K562 (cell line): ENCODE measurements around the gene WDR54. TPM values are rescaled to one million over a fixed set of nuclear protein-coding genes. Genes with fewer than 3 reads are reported as not detected.

Experiments used
- ARID1B ChIP-seq: fragments of 450-650 bp; IDR thresholded peaks from 2 replicates; pipeline ENCODE4 v1.6.1; 2016; ENCODE audit warnings: antibody characterized with exemption, mild to moderate bottlenecking, inconsistent platforms
- BACH1 ChIP-seq: fragments of 200-800 bp; sonication (Bioruptor generic); IDR thresholded peaks from 2 replicates; pipeline ENCODE4 v1.6.1; 2016; ENCODE audit warnings: missing genetic modification characterization, missing compliant biosample characterization
- CSDE1 ChIP-seq, 2 experiments: fragments of 450-650 bp; IDR thresholded peaks; 2 replicates each; pipeline ENCODE4 v1.6.1; 2016; ENCODE audit warnings: mild to moderate bottlenecking in 1 of 2
- DIDO1 ChIP-seq: fragments of 450-650 bp; IDR thresholded peaks from 2 replicates; pipeline ENCODE4 v1.6.1; 2016; ENCODE audit warnings: low read depth, missing biosample characterization, missing genetic modification characterization
- E2F8 ChIP-seq: fragments of 450-650 bp; IDR thresholded peaks from 2 replicates; pipeline ENCODE4 v1.7.1; 2018; ENCODE audit warnings: mild to moderate bottlenecking, low read depth; ENCODE audit not compliant: partially characterized antibody
- HDAC6 ChIP-seq: IDR thresholded peaks from 2 replicates; pipeline ENCODE4 v1.6.1; 2012; ENCODE audit warnings: low read depth, mild to moderate bottlenecking, control low read depth, inconsistent platforms, low read length, moderate library complexity
- HES1 ChIP-seq: fragments of 450-650 bp; IDR thresholded peaks from 2 replicates; pipeline ENCODE4 v1.6.1; 2016; ENCODE audit warnings: low read depth, mild to moderate bottlenecking, moderate library complexity
- HNRNPH1 ChIP-seq: fragments of 200-400 bp; formaldehyde crosslinking; optimal IDR thresholded peaks from 2 replicates; pipeline ENCODE3; 2017; ENCODE audit warnings: low read depth, mild to moderate bottlenecking, low read length, moderate library complexity
- IRF9 ChIP-seq: fragments of 450-650 bp; IDR thresholded peaks from 2 replicates; pipeline ENCODE4 v1.6.1; 2016; ENCODE audit warnings: missing biosample characterization, missing genetic modification characterization
- KAT8 ChIP-seq: fragments of 450-650 bp; IDR thresholded peaks from 2 replicates; pipeline ENCODE4 v1.6.1; 2016; ENCODE audit warnings: low read depth, mild to moderate bottlenecking
- MAFG ChIP-seq: fragments of 450-650 bp; conservative IDR thresholded peaks from 2 replicates; pipeline ENCODE4 v1.6.1; 2016; ENCODE audit warnings: missing genetic modification characterization, missing compliant biosample characterization
- MEIS2 ChIP-seq: fragments of 450-650 bp; IDR thresholded peaks from 2 replicates; pipeline ENCODE4 v1.6.1; 2014; ENCODE audit warnings: mild to moderate bottlenecking; ENCODE audit not compliant: partially characterized antibody
- NFIX ChIP-seq: fragments of 250-450 bp; sonication (Bioruptor Pico); IDR thresholded peaks from 2 replicates; pipeline ENCODE4 v1.4.0; 2020; ENCODE audit warnings: low read depth, mild to moderate bottlenecking, moderate library complexity
- OTX1 ChIP-seq: fragments of 450-650 bp; formaldehyde crosslinking; IDR thresholded peaks from 2 replicates; pipeline ENCODE4 v1.4.0; 2022; ENCODE audit warnings: mild to moderate bottlenecking
- POLR3A ChIP-seq: IDR thresholded peaks from 2 replicates; pipeline ENCODE4 v1.6.1; 2011; ENCODE audit warnings: borderline replicate concordance, mild to moderate bottlenecking, moderate library complexity; ENCODE audit not compliant: insufficient read length, insufficient read depth; ENCODE audit errors: extremely low read depth
- PTTG1 ChIP-seq: fragments of 450-650 bp; IDR thresholded peaks from 2 replicates; pipeline ENCODE4 v1.6.1; 2016; ENCODE audit warnings: low read depth, mild to moderate bottlenecking, missing genetic modification characterization, missing compliant biosample characterization
- RBM14 ChIP-seq: fragments of 200-400 bp; formaldehyde crosslinking; IDR thresholded peaks from 2 replicates; pipeline ENCODE4 v1.6.1; 2018; ENCODE audit warnings: low read depth, mild to moderate bottlenecking, low read length, moderate library complexity, borderline replicate concordance; ENCODE audit not compliant: insufficient read depth
- SLC30A9 ChIP-seq: fragments of 250-450 bp; sonication (Bioruptor Pico); IDR thresholded peaks from 2 replicates; pipeline ENCODE4 v1.8.0; 2022; ENCODE audit warnings: mild to moderate bottlenecking, moderate library complexity
- SMAD4 ChIP-seq: fragments of 250-450 bp; sonication (Bioruptor Pico); conservative IDR thresholded peaks from 2 replicates; pipeline ENCODE4 v1.8.0; 2021; ENCODE audit warnings: inconsistent platforms, mild to moderate bottlenecking, moderate library complexity
- SRSF9 ChIP-seq: fragments of 200-400 bp; formaldehyde crosslinking; IDR thresholded peaks from 2 replicates; pipeline ENCODE4 v1.6.1; 2017; ENCODE audit warnings: low read depth, low read length, borderline replicate concordance
- ZBTB7A ChIP-seq: IDR thresholded peaks from 2 replicates; pipeline ENCODE4 v1.6.1; 2011; ENCODE audit warnings: low read depth, mild to moderate bottlenecking, low read length, moderate library complexity, borderline replicate concordance; ENCODE audit not compliant: control insufficient read depth
- ZNF217 ChIP-seq: sonication (generic); formaldehyde crosslinking; IDR thresholded peaks from 2 replicates; pipeline ENCODE4 v1.8.0; 2022; ENCODE audit warnings: mild to moderate bottlenecking, missing genetic modification reagents
- ZNF717 ChIP-seq: fragments of 250-450 bp; sonication (Bioruptor Pico); IDR thresholded peaks from 2 replicates; pipeline ENCODE4 v1.5.0; 2021
- ZNF77 ChIP-seq: fragments of 250-450 bp; sonication (Bioruptor Pico); IDR thresholded peaks from 2 replicates; pipeline ENCODE4 v1.5.0; 2020
- ZNF79 ChIP-seq: fragments of 250-450 bp; sonication (Bioruptor Pico); IDR thresholded peaks from 2 replicates; pipeline ENCODE4 v1.4.0; 2020; ENCODE audit warnings: low read depth, mild to moderate bottlenecking, moderate library complexity
- polyA plus RNA-seq, 8 experiments: library from polyadenylated mRNA; depleted of rRNA in 4 of 8; stranded (reverse) in 5 of 8; unstranded in 3 of 8; fragments of >200 nt; fragmentation: Nextera tagmentation in 2 of 8; fragmentation: Illumina TruSeq in 1 of 8; extraction: Ambion mirVana in 2 of 8; extraction: Trizol in 1 of 8; gene quantifications; 2 replicates each; pipeline versions ENCODE4 v1.2.1 to v1.2.3, GENCODE V29; 2011 to 2014; ENCODE audit warnings: inconsistent platforms in 1 of 8, missing spikeins in 1 of 8
- total RNA-seq, 7 experiments: library from RNA; depleted of rRNA in 6 of 7; stranded (reverse); fragments of >200 nt in 6 of 7; fragmentation: Illumina TruSeq in 2 of 7; extraction: Trizol in 2 of 7; gene quantifications; 2 replicates each; pipeline versions ENCODE4 v1.2.1 to v1.2.3, GENCODE V29; 2011 to 2021; ENCODE audit warnings: low replicate concordance in 1 of 7

WDR54 gene
- total and polyA plus RNA-seq, 9 of the 15 experiments (the other 6 are each of a cell fraction or from before 2014, with no cell fraction given) = 5.2 to 15.2 (median 7.4) TPM

- no peak for TF ChIP-seq HES1
- TF ChIP-seq RBM14 = no peak
- TF ChIP-seq POLR3A = no peak
- TF ChIP-seq ZNF717 (CRISPR knock-in tag) = no peak
- 0 out of 2 replicates have a peak, but pooled peaks have one; percentile 51 for TF ChIP-seq OTX1 (CRISPR knock-in tag)
- peak; percentile 99 for TF ChIP-seq E2F8
- TF ChIP-seq SMAD4 = peak; percentile 72
- TF ChIP-seq NFIX (CRISPR knock-in tag) = no peak
- no peak for TF ChIP-seq PTTG1 (tag)
- no peak for TF ChIP-seq IRF9 (tag)
- no peak for TF ChIP-seq ZNF77 (CRISPR knock-in tag)
- no peak for TF ChIP-seq ZNF79 (CRISPR knock-in tag)
- TF ChIP-seq HDAC6 = 0 out of 2 replicates have a peak, but pooled peaks have one; percentile 51
- TF ChIP-seq MAFG (tag) = no peak; the same call in 1 of the 2 replicates
- TF ChIP-seq DIDO1 (tag) = peak; percentile 95
- TF ChIP-seq ZBTB7A = no peak
- no peak; the same call in 1 of the 2 replicates for TF ChIP-seq KAT8
- no peak for TF ChIP-seq ZNF217 (CRISPR knock-in tag)
- TF ChIP-seq SLC30A9 = no peak
- TF ChIP-seq BACH1 (tag) = no peak
- no peak for TF ChIP-seq MEIS2
- TF ChIP-seq HNRNPH1 = no peak
- no peak for TF ChIP-seq ARID1B
- TF ChIP-seq SRSF9 = no peak
- peak in 1 of 2 experiments; percentile 80; a peak in 2 of 4 replicates for TF ChIP-seq CSDE1 (IDR thresholded peaks at IDR 0.05)
Observed at GRCh38 chr2:74454654-74455511, 33.4 kb downstream of the WDR54 start, which contains the start of gene INO80B (continued).
